Breast epithelium (tissue), 4 donors: ENCODE measurements around the gene RAB5B. TPM values are rescaled to one million over a fixed set of nuclear protein-coding genes. Genes with fewer than 3 reads are reported as not detected.
A peak's percentile ranks its signal among the peaks of the same experiment; 100 is the strongest.

Source experiments
- DNase-seq, 2 donors: peaks; one replicate each; pipeline ENCODE4 v3.0.0-alpha.2; 2019; ENCODE audit warnings: low spot score in 2 of 2
- H3K27ac ChIP-seq, 2 donors: fragments of 200-600 bp; sonication (generic) in 1 of 2; one replicate each; pipeline ENCODE4 v1.5.1; 2016 to 2019; ENCODE audit warnings: mild to moderate bottlenecking in 1 of 2
- H3K27me3 ChIP-seq, 2 donors: fragments of 200-600 bp; sonication (generic) in 1 of 2; one replicate each; pipeline versions ENCODE4 v1.5.1 to v1.6.0; 2017 to 2019; ENCODE audit warnings: control low read depth in 1 of 2, mild to moderate bottlenecking in 1 of 2
- H3K36me3 ChIP-seq: fragments of 200-600 bp; one replicate; pipeline ENCODE4 v1.5.1; 2019
- H3K4me1 ChIP-seq, 2 donors: fragments of 200-600 bp; sonication (generic); one replicate each; pipeline ENCODE4 v1.5.1; 2016 to 2019; ENCODE audit warnings: control low read depth in 1 of 2
- H3K4me3 ChIP-seq, 3 donors: fragments of 200-600 bp; sonication (generic); 1 replicate in 2 of 3; 2 replicates in 1 of 3; pipeline ENCODE4 v1.5.1; 2016 to 2019; ENCODE audit warnings: mild to moderate bottlenecking in 3 of 3, moderate library complexity in 2 of 3
- H3K9me3 ChIP-seq, 2 donors: fragments of 200-600 bp; sonication (generic) in 1 of 2; one replicate each; pipeline ENCODE4 v1.5.1; 2016 to 2019; ENCODE audit warnings: control low read depth in 1 of 2
- POLR2A ChIP-seq: fragments of 450-650 bp; IDR thresholded peaks from one replicate; pipeline ENCODE4 v1.6.1; 2016; ENCODE audit warnings: antibody characterized with exemption, mild to moderate bottlenecking, moderate library complexity
- POLR2AphosphoS5 ChIP-seq, 3 donors: sonication (generic); formaldehyde crosslinking; IDR thresholded peaks; one replicate each; pipeline ENCODE4 v1.6.1; 2017; ENCODE audit warnings: antibody characterized with exemption in 3 of 3
- intact Hi-C: fragments of 100-400 bp; cut with DNase I; formaldehyde crosslinking; loops from one replicate; pipeline ENCODE4 v1.15.1; 2023; ENCODE audit warnings: low total_unique reads
- total RNA-seq, 3 donors: library from RNA; depleted of rRNA; stranded (reverse); fragments of >200 nt; gene quantifications; one replicate each; pipeline ENCODE4 v1.1.0, GENCODE V29; 2016
- TF ChIP-seq, protein P1 (sequence below), 3 donors: fragments of 450-650 bp; IDR thresholded peaks; one replicate each; pipeline ENCODE4 v1.5.1; 2016 to 2017; ENCODE audit warnings: antibody characterized with exemption in 3 of 3, mild to moderate bottlenecking in 3 of 3, moderate library complexity in 3 of 3

The RAB5B gene
- total RNA-seq, 3 donors from 2014 or later: 74.9 to 98.8 (median 75.7) TPM

DNA sequence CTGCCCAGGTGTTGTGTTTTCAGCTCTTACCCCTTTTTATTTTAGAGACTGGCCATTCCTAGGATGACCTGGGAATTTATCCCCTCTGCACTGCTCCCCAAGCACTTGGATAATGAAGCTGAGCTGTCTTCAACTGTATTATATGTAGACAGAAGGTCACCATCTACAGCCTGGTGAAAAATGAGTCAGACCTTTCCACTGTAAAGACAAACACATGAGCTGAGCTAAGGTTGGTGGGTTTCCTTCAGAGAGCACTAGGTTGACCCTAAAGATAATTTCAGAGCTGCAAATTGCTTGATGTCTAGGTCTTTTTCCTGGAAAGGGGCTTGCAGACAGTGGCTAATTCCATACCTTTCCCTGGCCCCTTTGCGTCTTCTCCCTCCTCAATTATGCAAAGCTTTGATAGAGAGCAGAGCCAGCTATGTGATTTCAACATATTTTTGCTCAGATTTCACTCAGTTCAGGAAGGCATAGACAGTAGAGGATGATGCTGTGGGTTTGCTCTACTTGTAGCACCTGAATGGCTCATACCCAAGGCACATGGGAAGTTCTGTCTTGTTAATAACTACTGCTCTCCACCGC, 37.7 kb downstream of the RAB5B start:
- Histone ChIP-seq H3K9me3 (no peaks in the 10 kb centered on the region), H3K4me3 (no peak overlapping the region), H3K27ac (no peak overlapping the region), H3K4me1 (no peaks in the 10 kb centered on the region), H3K36me3 (no peaks in the 10 kb centered on the region), H3K27me3 (no peaks in the 10 kb centered on the region)
- TF ChIP-seq, protein P1, sequence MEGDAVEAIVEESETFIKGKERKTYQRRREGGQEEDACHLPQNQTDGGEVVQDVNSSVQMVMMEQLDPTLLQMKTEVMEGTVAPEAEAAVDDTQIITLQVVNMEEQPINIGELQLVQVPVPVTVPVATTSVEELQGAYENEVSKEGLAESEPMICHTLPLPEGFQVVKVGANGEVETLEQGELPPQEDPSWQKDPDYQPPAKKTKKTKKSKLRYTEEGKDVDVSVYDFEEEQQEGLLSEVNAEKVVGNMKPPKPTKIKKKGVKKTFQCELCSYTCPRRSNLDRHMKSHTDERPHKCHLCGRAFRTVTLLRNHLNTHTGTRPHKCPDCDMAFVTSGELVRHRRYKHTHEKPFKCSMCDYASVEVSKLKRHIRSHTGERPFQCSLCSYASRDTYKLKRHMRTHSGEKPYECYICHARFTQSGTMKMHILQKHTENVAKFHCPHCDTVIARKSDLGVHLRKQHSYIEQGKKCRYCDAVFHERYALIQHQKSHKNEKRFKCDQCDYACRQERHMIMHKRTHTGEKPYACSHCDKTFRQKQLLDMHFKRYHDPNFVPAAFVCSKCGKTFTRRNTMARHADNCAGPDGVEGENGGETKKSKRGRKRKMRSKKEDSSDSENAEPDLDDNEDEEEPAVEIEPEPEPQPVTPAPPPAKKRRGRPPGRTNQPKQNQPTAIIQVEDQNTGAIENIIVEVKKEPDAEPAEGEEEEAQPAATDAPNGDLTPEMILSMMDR (IDR thresholded peaks at IDR 0.05): no peak
- no peak for TF ChIP-seq POLR2AphosphoS5 (IDR thresholded peaks at IDR 0.05)
- no peak for TF ChIP-seq POLR2A
- no peak for DNase-seq
- intact Hi-C loops: no loop called here

DNA sequence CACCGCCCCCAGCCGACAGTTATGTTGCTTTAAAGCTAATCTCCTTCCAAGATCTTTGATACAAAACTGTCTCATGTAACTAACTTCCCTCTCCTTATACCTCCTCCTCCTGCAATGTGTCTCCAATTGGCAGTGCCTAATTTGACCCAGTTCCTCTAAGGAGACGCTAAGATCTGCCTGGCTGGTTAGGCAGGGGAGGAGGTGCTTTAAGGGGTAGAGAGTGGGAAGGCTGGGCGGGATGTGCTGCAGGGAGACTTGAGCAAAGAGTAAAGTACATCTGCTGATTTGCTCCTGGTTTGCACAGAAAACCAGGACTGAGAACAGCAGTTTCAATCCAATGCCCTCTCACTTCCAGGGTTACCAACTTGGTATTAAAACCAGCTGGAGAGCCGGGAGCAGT, 39.6 kb downstream of the RAB5B start:
- intact Hi-C loops: no loop called here
- TF ChIP-seq POLR2AphosphoS5 (IDR thresholded peaks at IDR 0.05) (no peak), POLR2A (no peak)
- TF ChIP-seq, protein P1 (IDR thresholded peaks at IDR 0.05): no peak
- H3K27me3 ChIP-seq: no peaks in the 10 kb centered on the region
- no peak for DNase-seq
- H3K27ac ChIP-seq: peak overlapping the region in 1 of 2 donors; percentile 48
- H3K9me3 ChIP-seq: no peaks in the 10 kb centered on the region
- H3K4me3 ChIP-seq: no peak overlapping the region
- no peaks in the 10 kb centered on the region for H3K36me3 ChIP-seq
- H3K4me1 ChIP-seq: no peaks in the 10 kb centered on the region

DNA sequence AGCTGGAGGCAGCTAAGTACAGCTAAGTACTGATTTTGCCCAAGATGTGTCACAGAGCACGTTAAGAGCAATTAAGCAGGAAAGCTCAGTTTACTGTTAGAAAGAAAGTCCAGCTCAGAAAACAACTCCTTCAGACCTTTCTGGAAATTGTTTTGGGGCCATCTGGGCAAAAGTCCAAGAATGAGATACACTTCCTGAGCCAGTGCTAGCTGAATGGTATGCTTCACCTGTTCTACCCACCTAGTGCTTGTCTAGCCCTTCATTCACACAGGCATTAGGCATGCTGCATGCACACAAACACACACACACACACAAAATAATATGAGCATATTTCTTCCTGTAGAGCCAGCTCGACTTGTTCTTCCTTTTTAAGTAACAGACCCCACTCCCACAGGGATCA, 40.3 kb downstream of the RAB5B start:
- no peak for DNase-seq
- Histone ChIP-seq H3K27me3 (no peaks in the 10 kb centered on the region), H3K27ac (no peak overlapping the region), H3K9me3 (no peaks in the 10 kb centered on the region), H3K4me3 (no peak overlapping the region), H3K36me3 (no peaks in the 10 kb centered on the region), H3K4me1 (no peaks in the 10 kb centered on the region)
- TF ChIP-seq POLR2A (no peak), POLR2AphosphoS5 (IDR thresholded peaks at IDR 0.05) (no peak)
- TF ChIP-seq, protein P1 (IDR thresholded peaks at IDR 0.05): no peak
- intact Hi-C loops: no loop called here

DNA sequence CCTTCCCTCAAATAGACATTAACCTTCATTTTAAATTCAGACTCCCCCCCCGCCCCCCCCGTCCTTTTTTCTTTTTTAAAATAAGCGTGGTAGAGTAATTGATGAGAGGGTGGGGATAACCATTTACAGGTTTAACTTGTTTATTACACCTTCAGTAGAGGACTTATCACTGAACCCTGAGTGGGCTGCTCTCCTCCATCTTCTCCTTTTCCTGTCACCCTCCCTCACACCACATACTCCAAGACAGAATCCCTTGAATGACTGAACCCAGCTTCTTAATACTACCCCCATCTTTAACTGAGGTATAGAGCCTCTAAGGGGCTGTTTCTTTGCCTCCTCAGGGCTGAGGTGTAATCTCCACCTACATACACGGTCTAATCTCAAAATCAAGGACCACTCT, 43.3 kb downstream of the RAB5B start:
- H3K27me3 ChIP-seq: no peaks in the 10 kb centered on the region
- no peak overlapping the region for H3K27ac ChIP-seq
- TF ChIP-seq, protein P1 (IDR thresholded peaks at IDR 0.05): no peak
- TF ChIP-seq POLR2A (no peak), POLR2AphosphoS5 (IDR thresholded peaks at IDR 0.05) (no peak)
- no peaks in the 10 kb centered on the region for H3K9me3 ChIP-seq
- H3K4me3 ChIP-seq: no peak overlapping the region
- no peaks in the 10 kb centered on the region for H3K4me1 ChIP-seq
- H3K36me3 ChIP-seq: no peaks in the 10 kb centered on the region
- no peak for DNase-seq
- intact Hi-C loops: no loop called here

DNA sequence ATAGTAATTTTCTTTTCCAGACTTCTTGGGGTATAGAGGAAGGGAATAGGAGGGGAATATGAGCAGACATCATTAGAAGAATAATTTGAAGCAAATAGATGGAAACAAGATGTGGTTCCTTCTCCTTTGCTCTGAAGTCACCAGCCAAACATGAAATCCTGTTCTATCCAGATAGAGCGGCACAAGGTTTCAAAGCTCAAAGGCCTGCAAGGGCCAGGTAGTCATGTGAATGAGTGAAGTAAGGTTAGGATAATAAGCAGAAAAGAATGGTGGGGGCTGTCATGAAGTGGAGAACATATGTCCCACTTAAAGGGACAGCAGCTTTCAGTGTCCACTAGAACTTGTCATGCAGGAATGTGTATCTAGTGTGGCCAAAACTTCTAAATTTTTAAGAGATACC, 44.5 kb downstream of the RAB5B start:
- no peak for DNase-seq
- Histone ChIP-seq H3K4me1 (no peaks in the 10 kb centered on the region), H3K27ac (no peak overlapping the region), H3K36me3 (no peaks in the 10 kb centered on the region), H3K4me3 (no peak overlapping the region), H3K27me3 (no peaks in the 10 kb centered on the region), H3K9me3 (no peaks in the 10 kb centered on the region)
- TF ChIP-seq POLR2A (no peak), POLR2AphosphoS5 (IDR thresholded peaks at IDR 0.05) (no peak)
- TF ChIP-seq, protein P1 (IDR thresholded peaks at IDR 0.05): no peak
- intact Hi-C loops: no loop called here
